IMR-90 (cell line): ENCODE results near the gene SF3B2.
"Not testable (repeated sequence)": the region's sequence is repeated elsewhere in the genome, so short reads cannot be mapped to it uniquely, and the experiment has no call there.

Experiments
- BHLHE40 ChIP-seq: fragments of 150-350 bp; IDR thresholded peaks from 2 replicates; pipeline ENCODE4 v1.6.1; 2016; ENCODE audit warnings: mild to moderate bottlenecking, low read depth, low read length
- CEBPB ChIP-seq: IDR thresholded peaks from 2 replicates; pipeline ENCODE4 v1.6.1; 2012; ENCODE audit warnings: low read depth, low read length, improper control_type of control experiment
- CHD1 ChIP-seq: IDR thresholded peaks from 2 replicates; pipeline ENCODE4 v1.6.1; 2012; ENCODE audit warnings: low read depth, low read length, improper control_type of control experiment
- MAFK ChIP-seq: IDR thresholded peaks from 2 replicates; pipeline ENCODE4 v1.6.1; 2012; ENCODE audit warnings: low read depth, low read length, improper control_type of control experiment
- MAZ ChIP-seq: IDR thresholded peaks from 2 replicates; pipeline ENCODE4 v1.6.1; 2012; ENCODE audit warnings: low read depth, mild to moderate bottlenecking, low read length, improper control_type of control experiment, moderate library complexity, borderline replicate concordance
- MXI1 ChIP-seq: IDR thresholded peaks from 2 replicates; pipeline ENCODE4 v1.6.1; 2012; ENCODE audit warnings: low read depth, mild to moderate bottlenecking, low read length, moderate library complexity, borderline replicate concordance
- NFE2L2 ChIP-seq: fragments of 150-350 bp; IDR thresholded peaks from 2 replicates; pipeline ENCODE4 v1.6.1; 2016; ENCODE audit warnings: low read depth, mild to moderate bottlenecking, low read length
- POLR2A ChIP-seq: IDR thresholded peaks from 2 replicates; pipeline ENCODE4 v1.6.1; 2012; ENCODE audit warnings: mild to moderate bottlenecking, low read depth, low read length
- RAD21 ChIP-seq: IDR thresholded peaks from 2 replicates; pipeline ENCODE4 v1.6.1; 2012; ENCODE audit warnings: low read length, improper control_type of control experiment
- RCOR1 ChIP-seq: IDR thresholded peaks from 2 replicates; pipeline ENCODE4 v1.6.1; 2012; ENCODE audit warnings: mild to moderate bottlenecking, low read length, improper control_type of control experiment; ENCODE audit not compliant: insufficient replicate concordance
- RFX5 ChIP-seq: IDR thresholded peaks from 2 replicates; pipeline ENCODE4 v1.8.0; 2012; ENCODE audit warnings: low read depth, mild to moderate bottlenecking, low read length, moderate library complexity
- SMC3 ChIP-seq: fragments of 150-350 bp; IDR thresholded peaks from 2 replicates; pipeline ENCODE4 v1.6.1; 2016; ENCODE audit warnings: low read depth, mild to moderate bottlenecking, antibody characterized with exemption, low read length, moderate library complexity
- USF2 ChIP-seq: fragments of 150-350 bp; IDR thresholded peaks from 2 replicates; pipeline ENCODE4 v1.6.1; 2017; ENCODE audit warnings: mild to moderate bottlenecking, antibody characterized with exemption, low read length, low read depth
- TF ChIP-seq, protein P1 (sequence below): conservative IDR thresholded peaks from 2 replicates; pipeline ENCODE4 v1.5.1; 2012; ENCODE audit warnings: mild to moderate bottlenecking, low read depth, low read length, improper control_type of control experiment

DNA sequence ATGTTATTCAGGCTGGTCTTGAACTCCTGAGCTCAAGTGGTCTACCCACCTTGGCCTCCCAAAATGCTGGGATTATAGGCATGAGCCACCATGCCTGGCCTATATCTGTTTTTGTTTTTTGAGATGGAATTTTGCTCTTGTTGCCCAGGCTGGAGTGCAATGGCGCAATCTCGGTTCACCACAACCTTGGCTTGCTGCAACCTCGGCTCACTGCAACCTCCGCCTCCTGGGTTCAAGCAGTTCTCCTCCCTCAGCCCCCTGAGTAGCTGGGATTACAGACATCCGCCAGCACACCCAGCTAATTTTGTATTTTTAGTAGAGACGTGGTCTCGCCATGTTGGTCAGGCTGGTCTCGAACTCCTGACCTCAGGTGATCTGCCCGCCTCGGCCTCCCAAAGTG is 47.6 kb downstream of the SF3B2 start:
- TF ChIP-seq NFE2L2, CHD1, MAFK, POLR2A, MXI1, RCOR1, RAD21, BHLHE40, MAZ, RFX5, CEBPB, SMC3, USF2: not testable (repeated sequence)
- TF ChIP-seq, protein P1, sequence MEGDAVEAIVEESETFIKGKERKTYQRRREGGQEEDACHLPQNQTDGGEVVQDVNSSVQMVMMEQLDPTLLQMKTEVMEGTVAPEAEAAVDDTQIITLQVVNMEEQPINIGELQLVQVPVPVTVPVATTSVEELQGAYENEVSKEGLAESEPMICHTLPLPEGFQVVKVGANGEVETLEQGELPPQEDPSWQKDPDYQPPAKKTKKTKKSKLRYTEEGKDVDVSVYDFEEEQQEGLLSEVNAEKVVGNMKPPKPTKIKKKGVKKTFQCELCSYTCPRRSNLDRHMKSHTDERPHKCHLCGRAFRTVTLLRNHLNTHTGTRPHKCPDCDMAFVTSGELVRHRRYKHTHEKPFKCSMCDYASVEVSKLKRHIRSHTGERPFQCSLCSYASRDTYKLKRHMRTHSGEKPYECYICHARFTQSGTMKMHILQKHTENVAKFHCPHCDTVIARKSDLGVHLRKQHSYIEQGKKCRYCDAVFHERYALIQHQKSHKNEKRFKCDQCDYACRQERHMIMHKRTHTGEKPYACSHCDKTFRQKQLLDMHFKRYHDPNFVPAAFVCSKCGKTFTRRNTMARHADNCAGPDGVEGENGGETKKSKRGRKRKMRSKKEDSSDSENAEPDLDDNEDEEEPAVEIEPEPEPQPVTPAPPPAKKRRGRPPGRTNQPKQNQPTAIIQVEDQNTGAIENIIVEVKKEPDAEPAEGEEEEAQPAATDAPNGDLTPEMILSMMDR, result not testable (repeated sequence)
